Measurements from ENCODE around the gene AQP12A.
"Not testable (repeated sequence)": the region's sequence is repeated elsewhere in the genome, so short reads cannot be mapped to it uniquely, and the experiment has no call there.

DNA sequence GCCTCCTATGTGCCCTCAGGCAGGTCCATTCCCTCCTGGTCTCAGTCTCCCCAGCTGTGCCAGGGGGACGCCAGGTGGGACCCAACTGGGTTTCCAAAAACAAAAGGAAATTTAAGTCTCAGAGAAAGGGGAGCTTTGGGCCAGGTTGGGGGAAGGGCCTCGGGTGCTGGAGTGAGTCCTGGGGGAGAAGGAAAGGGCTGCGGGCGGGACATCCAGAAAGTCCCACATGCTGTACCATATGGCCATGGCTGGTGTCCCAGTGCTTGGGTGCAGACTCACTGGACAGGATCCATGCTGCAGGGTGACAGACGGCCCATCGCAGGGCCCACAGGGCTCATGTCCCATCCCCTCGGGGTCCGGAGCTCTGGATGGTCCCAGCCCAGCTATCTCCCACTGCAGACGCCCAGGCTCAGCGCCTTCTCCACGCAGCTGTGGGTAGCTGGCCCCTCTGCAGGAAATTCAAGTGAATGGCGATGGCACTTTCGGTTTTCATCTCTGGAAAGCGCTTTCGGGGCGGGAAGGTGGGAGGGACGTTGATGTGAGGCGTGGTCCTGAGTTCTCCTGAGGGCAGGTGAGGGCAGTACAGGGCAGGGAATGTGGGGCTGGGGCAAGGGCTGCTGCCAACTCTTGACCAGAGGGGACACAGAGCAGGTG is 1.1 kb upstream of the AQP12A start:
- TF ChIP-seq, protein P1, sequence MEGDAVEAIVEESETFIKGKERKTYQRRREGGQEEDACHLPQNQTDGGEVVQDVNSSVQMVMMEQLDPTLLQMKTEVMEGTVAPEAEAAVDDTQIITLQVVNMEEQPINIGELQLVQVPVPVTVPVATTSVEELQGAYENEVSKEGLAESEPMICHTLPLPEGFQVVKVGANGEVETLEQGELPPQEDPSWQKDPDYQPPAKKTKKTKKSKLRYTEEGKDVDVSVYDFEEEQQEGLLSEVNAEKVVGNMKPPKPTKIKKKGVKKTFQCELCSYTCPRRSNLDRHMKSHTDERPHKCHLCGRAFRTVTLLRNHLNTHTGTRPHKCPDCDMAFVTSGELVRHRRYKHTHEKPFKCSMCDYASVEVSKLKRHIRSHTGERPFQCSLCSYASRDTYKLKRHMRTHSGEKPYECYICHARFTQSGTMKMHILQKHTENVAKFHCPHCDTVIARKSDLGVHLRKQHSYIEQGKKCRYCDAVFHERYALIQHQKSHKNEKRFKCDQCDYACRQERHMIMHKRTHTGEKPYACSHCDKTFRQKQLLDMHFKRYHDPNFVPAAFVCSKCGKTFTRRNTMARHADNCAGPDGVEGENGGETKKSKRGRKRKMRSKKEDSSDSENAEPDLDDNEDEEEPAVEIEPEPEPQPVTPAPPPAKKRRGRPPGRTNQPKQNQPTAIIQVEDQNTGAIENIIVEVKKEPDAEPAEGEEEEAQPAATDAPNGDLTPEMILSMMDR (IDR thresholded peaks at IDR 0.05) = not testable (repeated sequence)
- not testable (repeated sequence) for TF ChIP-seq POLR2A (IDR thresholded peaks at IDR 0.05)

Data from adrenal gland (tissue), 5 donors.